ENCODE data around the gene TAF3. TPM values are rescaled to one million over a fixed set of nuclear protein-coding genes. Genes with fewer than 3 reads are reported as not detected.

The TAF3 gene
- polyA plus RNA-seq, 3 donors = 1.6 to 3.9 (median 3.4) TPM

DNA sequence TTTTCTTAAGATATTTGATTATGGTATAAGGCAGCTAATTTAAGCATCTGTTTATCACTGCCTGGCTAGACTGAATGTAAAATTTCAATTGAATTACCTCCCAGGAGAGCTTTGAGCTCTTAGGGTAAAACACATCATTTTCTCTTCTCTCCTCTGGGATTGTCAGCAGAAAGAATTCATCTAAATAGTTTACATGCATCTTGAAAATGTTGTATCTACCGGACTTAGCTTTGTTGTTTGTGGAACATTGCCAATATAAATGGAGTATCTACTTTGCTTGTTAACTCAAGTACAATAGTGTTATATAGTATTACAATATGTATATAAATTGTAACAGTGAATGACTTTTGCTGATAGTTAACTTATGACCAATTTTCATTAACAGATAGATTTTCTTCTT, 73.3 kb downstream of the TAF3 start:
- Histone ChIP-seq H3K4me3 (replicated peaks in 1 of 3; ENCODE audit: low read depth in 2 of 3, low read length in 3 of 3) (no peak overlapping the region), H3K9ac (ENCODE audit: insufficient read depth, low read length, poor library complexity, severe bottlenecking) (no peak overlapping the region), H3K9me3 (replicated peaks in 1 of 2; ENCODE audit: control insufficient read depth in 1 of 2, insufficient read depth in 1 of 2, low read length in 2 of 2) (no peaks in the 10 kb centered on the region), H3K36me3 (replicated peaks in 1 of 2; ENCODE audit: control insufficient read depth in 1 of 2, insufficient read depth in 2 of 2, low read length in 2 of 2) (peaks cover 4 to 9% of the 10 kb centered on the region in 2 donors), H3K27ac (ENCODE audit: low read depth in 1 of 2, low read length in 2 of 2) (no peak overlapping the region), H3K4me1 (ENCODE audit: control insufficient read depth in 1 of 2, insufficient read depth in 2 of 2, low read length in 2 of 2) (no peaks in the 10 kb centered on the region), H4K20me1 (ENCODE audit: insufficient read depth, low read length) (peaks cover 37% of the 10 kb centered on the region), H3K4me2 (replicated peaks; ENCODE audit: extremely low read depth, low read length, poor library complexity, severe bottlenecking) (no peak overlapping the region), H2AFZ (ENCODE audit: insufficient read depth, low read depth, low read length, poor library complexity, severe bottlenecking) (no peak overlapping the region), H3K79me2 (ENCODE audit: insufficient read depth, low read length) (no peaks in the 10 kb centered on the region), H3K27me3 (ENCODE audit: control insufficient read depth in 2 of 2, insufficient read depth in 2 of 2, low read length in 2 of 2) (no peaks in the 10 kb centered on the region)
- Mint-ChIP-seq H3K4me3 (no peak overlapping the region), H3K27ac (no peak overlapping the region), H3K27me3 (ENCODE audit: low read depth in 3 of 3) (peaks cover 0 to 3% (median 0%) of the 10 kb centered on the region in 3 donors), H3K36me3 (peaks cover 6 to 9% of the 10 kb centered on the region in 2 donors), H3K4me1 (no peaks in the 10 kb centered on the region), H3K9me3 (no peaks in the 10 kb centered on the region)
- no peak for DNase-seq
- intact Hi-C loops (cut with micrococcal nuclease) = no loop called here
- TF ChIP-seq, protein P1, sequence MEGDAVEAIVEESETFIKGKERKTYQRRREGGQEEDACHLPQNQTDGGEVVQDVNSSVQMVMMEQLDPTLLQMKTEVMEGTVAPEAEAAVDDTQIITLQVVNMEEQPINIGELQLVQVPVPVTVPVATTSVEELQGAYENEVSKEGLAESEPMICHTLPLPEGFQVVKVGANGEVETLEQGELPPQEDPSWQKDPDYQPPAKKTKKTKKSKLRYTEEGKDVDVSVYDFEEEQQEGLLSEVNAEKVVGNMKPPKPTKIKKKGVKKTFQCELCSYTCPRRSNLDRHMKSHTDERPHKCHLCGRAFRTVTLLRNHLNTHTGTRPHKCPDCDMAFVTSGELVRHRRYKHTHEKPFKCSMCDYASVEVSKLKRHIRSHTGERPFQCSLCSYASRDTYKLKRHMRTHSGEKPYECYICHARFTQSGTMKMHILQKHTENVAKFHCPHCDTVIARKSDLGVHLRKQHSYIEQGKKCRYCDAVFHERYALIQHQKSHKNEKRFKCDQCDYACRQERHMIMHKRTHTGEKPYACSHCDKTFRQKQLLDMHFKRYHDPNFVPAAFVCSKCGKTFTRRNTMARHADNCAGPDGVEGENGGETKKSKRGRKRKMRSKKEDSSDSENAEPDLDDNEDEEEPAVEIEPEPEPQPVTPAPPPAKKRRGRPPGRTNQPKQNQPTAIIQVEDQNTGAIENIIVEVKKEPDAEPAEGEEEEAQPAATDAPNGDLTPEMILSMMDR (IDR thresholded peaks at IDR 0.05) = no peak
- WGBS (ENCODE audit: insufficient coverage) = no CpG with 5 or more reads among the region's 1 CpG

DNA sequence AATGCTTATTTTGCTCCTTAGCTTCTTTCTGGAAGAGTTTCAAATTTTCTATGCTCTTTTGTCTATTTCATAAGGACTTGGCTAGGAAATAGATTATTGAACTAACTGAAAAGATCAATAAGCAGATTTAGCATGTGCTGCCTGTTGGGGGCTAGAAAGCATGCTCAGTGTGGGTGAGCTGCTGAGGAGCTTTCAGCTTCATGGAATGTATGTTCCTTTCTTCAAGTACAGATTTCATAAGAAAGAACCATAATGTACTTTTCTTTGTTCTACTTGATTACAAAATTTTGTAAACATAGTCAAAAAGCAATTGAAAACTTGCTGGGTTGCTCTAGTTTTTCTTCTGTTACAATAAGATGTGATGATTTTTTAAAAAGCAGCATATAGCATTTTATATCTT, 73.8 kb downstream of the TAF3 start:
- Mint-ChIP-seq H3K4me1 (no peaks in the 10 kb centered on the region), H3K9me3 (peaks cover 0 to 2% (median 0%) of the 10 kb centered on the region in 7 donors), H3K27me3 (ENCODE audit: low read depth in 3 of 3) (peaks cover 0 to 3% (median 0%) of the 10 kb centered on the region in 3 donors), H3K4me3 (no peak overlapping the region), H3K27ac (peak overlapping the region in 1 of 7 donors; percentile 66), H3K36me3 (peaks cover 12 to 14% of the 10 kb centered on the region in 2 donors)
- Histone ChIP-seq H3K9ac (ENCODE audit: insufficient read depth, low read length, poor library complexity, severe bottlenecking) (no peak overlapping the region), H3K4me2 (replicated peaks; ENCODE audit: extremely low read depth, low read length, poor library complexity, severe bottlenecking) (no peak overlapping the region), H3K4me3 (replicated peaks in 1 of 3; ENCODE audit: low read depth in 2 of 3, low read length in 3 of 3) (no peak overlapping the region), H3K4me1 (ENCODE audit: control insufficient read depth in 1 of 2, insufficient read depth in 2 of 2, low read length in 2 of 2) (no peaks in the 10 kb centered on the region), H4K20me1 (ENCODE audit: insufficient read depth, low read length) (peaks cover 37% of the 10 kb centered on the region), H3K27ac (ENCODE audit: low read depth in 1 of 2, low read length in 2 of 2) (no peak overlapping the region), H3K36me3 (replicated peaks in 1 of 2; ENCODE audit: control insufficient read depth in 1 of 2, insufficient read depth in 2 of 2, low read length in 2 of 2) (peaks cover 8 to 14% of the 10 kb centered on the region in 2 donors), H3K27me3 (ENCODE audit: control insufficient read depth in 2 of 2, insufficient read depth in 2 of 2, low read length in 2 of 2) (no peaks in the 10 kb centered on the region), H2AFZ (ENCODE audit: insufficient read depth, low read depth, low read length, poor library complexity, severe bottlenecking) (no peak overlapping the region), H3K79me2 (ENCODE audit: insufficient read depth, low read length) (no peaks in the 10 kb centered on the region), H3K9me3 (replicated peaks in 1 of 2; ENCODE audit: control insufficient read depth in 1 of 2, insufficient read depth in 1 of 2, low read length in 2 of 2) (no peaks in the 10 kb centered on the region)
- intact Hi-C loops (cut with micrococcal nuclease) = no loop called here
- no peak for DNase-seq
- TF ChIP-seq, protein P1 (IDR thresholded peaks at IDR 0.05) = no peak
